ENCODE data around the gene FIBCD1. TPM values are rescaled to one million over a fixed set of nuclear protein-coding genes. Genes with fewer than 3 reads are reported as not detected.

FIBCD1 gene
- total and polyA plus RNA-seq, 2 of the 8 experiments (the other 6 are each of a cell fraction or from before 2014, with no cell fraction given): 6.1 to 8.8 TPM

GRCh38 chr9:130919559-130920145 is 19.4 kb downstream of the FIBCD1 start (continued):
- TF ChIP-seq, protein P1, sequence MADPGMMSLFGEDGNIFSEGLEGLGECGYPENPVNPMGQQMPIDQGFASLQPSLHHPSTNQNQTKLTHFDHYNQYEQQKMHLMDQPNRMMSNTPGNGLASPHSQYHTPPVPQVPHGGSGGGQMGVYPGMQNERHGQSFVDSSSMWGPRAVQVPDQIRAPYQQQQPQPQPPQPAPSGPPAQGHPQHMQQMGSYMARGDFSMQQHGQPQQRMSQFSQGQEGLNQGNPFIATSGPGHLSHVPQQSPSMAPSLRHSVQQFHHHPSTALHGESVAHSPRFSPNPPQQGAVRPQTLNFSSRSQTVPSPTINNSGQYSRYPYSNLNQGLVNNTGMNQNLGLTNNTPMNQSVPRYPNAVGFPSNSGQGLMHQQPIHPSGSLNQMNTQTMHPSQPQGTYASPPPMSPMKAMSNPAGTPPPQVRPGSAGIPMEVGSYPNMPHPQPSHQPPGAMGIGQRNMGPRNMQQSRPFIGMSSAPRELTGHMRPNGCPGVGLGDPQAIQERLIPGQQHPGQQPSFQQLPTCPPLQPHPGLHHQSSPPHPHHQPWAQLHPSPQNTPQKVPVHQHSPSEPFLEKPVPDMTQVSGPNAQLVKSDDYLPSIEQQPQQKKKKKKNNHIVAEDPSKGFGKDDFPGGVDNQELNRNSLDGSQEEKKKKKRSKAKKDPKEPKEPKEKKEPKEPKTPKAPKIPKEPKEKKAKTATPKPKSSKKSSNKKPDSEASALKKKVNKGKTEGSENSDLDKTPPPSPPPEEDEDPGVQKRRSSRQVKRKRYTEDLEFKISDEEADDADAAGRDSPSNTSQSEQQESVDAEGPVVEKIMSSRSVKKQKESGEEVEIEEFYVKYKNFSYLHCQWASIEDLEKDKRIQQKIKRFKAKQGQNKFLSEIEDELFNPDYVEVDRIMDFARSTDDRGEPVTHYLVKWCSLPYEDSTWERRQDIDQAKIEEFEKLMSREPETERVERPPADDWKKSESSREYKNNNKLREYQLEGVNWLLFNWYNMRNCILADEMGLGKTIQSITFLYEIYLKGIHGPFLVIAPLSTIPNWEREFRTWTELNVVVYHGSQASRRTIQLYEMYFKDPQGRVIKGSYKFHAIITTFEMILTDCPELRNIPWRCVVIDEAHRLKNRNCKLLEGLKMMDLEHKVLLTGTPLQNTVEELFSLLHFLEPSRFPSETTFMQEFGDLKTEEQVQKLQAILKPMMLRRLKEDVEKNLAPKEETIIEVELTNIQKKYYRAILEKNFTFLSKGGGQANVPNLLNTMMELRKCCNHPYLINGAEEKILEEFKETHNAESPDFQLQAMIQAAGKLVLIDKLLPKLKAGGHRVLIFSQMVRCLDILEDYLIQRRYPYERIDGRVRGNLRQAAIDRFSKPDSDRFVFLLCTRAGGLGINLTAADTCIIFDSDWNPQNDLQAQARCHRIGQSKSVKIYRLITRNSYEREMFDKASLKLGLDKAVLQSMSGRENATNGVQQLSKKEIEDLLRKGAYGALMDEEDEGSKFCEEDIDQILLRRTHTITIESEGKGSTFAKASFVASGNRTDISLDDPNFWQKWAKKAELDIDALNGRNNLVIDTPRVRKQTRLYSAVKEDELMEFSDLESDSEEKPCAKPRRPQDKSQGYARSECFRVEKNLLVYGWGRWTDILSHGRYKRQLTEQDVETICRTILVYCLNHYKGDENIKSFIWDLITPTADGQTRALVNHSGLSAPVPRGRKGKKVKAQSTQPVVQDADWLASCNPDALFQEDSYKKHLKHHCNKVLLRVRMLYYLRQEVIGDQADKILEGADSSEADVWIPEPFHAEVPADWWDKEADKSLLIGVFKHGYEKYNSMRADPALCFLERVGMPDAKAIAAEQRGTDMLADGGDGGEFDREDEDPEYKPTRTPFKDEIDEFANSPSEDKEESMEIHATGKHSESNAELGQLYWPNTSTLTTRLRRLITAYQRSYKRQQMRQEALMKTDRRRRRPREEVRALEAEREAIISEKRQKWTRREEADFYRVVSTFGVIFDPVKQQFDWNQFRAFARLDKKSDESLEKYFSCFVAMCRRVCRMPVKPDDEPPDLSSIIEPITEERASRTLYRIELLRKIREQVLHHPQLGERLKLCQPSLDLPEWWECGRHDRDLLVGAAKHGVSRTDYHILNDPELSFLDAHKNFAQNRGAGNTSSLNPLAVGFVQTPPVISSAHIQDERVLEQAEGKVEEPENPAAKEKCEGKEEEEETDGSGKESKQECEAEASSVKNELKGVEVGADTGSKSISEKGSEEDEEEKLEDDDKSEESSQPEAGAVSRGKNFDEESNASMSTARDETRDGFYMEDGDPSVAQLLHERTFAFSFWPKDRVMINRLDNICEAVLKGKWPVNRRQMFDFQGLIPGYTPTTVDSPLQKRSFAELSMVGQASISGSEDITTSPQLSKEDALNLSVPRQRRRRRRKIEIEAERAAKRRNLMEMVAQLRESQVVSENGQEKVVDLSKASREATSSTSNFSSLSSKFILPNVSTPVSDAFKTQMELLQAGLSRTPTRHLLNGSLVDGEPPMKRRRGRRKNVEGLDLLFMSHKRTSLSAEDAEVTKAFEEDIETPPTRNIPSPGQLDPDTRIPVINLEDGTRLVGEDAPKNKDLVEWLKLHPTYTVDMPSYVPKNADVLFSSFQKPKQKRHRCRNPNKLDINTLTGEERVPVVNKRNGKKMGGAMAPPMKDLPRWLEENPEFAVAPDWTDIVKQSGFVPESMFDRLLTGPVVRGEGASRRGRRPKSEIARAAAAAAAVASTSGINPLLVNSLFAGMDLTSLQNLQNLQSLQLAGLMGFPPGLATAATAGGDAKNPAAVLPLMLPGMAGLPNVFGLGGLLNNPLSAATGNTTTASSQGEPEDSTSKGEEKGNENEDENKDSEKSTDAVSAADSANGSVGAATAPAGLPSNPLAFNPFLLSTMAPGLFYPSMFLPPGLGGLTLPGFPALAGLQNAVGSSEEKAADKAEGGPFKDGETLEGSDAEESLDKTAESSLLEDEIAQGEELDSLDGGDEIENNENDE (IDR thresholded peaks at IDR 0.05; ENCODE audit: insufficient replicate concordance, low read length): no peak
- TF ChIP-seq POLR2AphosphoS5 (IDR thresholded peaks at IDR 0.05; ENCODE audit: low read depth, low read length): no peak
- no peak for TF ChIP-seq SP2 (IDR thresholded peaks at IDR 0.05; ENCODE audit: low read length)
- TF ChIP-seq SIRT6 (IDR thresholded peaks at IDR 0.05; ENCODE audit: low read length): no peak
- no peak for TF ChIP-seq YY1 (IDR thresholded peaks at IDR 0.05; ENCODE audit: low read depth, low read length)
- TF ChIP-seq MAX (IDR thresholded peaks at IDR 0.05): no peak
- TF ChIP-seq HDAC2 (IDR thresholded peaks at IDR 0.05; ENCODE audit: borderline replicate concordance in 1 of 2, low read depth in 2 of 2, low read length in 2 of 2): no peak
- no peak for TF ChIP-seq KDM1A (IDR thresholded peaks at IDR 0.05; ENCODE audit: borderline replicate concordance, low read length)
- no peak for TF ChIP-seq GTF2F1 (IDR thresholded peaks at IDR 0.05; ENCODE audit: borderline replicate concordance, low read depth, low read length)
- TF ChIP-seq CREB1 (IDR thresholded peaks at IDR 0.05): no peak
